Subcutaneous abdominal adipose tissue (tissue), 5 donors: ENCODE results near the gene RS1.

Experiments used
- H3K27ac ChIP-seq: one replicate; pipeline ENCODE4 v1.7.0; 2013; ENCODE audit warnings: low read depth, mild to moderate bottlenecking, inconsistent platforms, low read length, moderate library complexity
- H3K27me3 ChIP-seq, 5 donors: one replicate each; pipeline ENCODE4 v1.7.0; 2013; ENCODE audit warnings: low read length in 5 of 5, inconsistent platforms in 1 of 5; ENCODE audit not compliant: control insufficient read depth in 5 of 5, insufficient read depth in 4 of 5
- H3K36me3 ChIP-seq, 5 donors: one replicate each; pipeline ENCODE4 v1.7.0; 2013; ENCODE audit warnings: low read length in 5 of 5; ENCODE audit not compliant: control insufficient read depth in 5 of 5, insufficient read depth in 5 of 5
- H3K4me1 ChIP-seq, 5 donors: one replicate each; pipeline ENCODE4 v1.7.0; 2013; ENCODE audit warnings: low read length in 5 of 5, mild to moderate bottlenecking in 3 of 5, moderate library complexity in 1 of 5; ENCODE audit not compliant: control insufficient read depth in 5 of 5, insufficient read depth in 5 of 5
- H3K4me3 ChIP-seq, 5 donors: one replicate each; pipeline ENCODE4 v1.7.0; 2013; ENCODE audit warnings: low read length in 5 of 5, low read depth in 1 of 5
- H3K9ac ChIP-seq, 5 donors: one replicate each; pipeline ENCODE4 v1.7.0; 2013; ENCODE audit warnings: low read length in 5 of 5, mild to moderate bottlenecking in 4 of 5, moderate library complexity in 3 of 5
- H3K9me3 ChIP-seq, 5 donors: one replicate each; pipeline ENCODE4 v1.7.0; 2013; ENCODE audit warnings: low read length in 5 of 5; ENCODE audit not compliant: control insufficient read depth in 5 of 5
- donor health status: healthy.
- donor health status: healthy.
- donor health status: healthy.
- donor health status: healthy.
- donor health status: healthy.

The RS1 gene

GRCh38 chrX:18616688-18617406, 55.1 kb downstream of the RS1 start:
- Histone ChIP-seq H3K9me3 (no peaks in the 10 kb centered on the region), H3K4me1 (no peaks in the 10 kb centered on the region), H3K36me3 (no peaks in the 10 kb centered on the region), H3K9ac (no peak overlapping the region), H3K4me3 (no peak overlapping the region), H3K27me3 (peaks cover 0 to 4% (median 0%) of the 10 kb centered on the region in 5 donors), H3K27ac (no peak overlapping the region)

DNA sequence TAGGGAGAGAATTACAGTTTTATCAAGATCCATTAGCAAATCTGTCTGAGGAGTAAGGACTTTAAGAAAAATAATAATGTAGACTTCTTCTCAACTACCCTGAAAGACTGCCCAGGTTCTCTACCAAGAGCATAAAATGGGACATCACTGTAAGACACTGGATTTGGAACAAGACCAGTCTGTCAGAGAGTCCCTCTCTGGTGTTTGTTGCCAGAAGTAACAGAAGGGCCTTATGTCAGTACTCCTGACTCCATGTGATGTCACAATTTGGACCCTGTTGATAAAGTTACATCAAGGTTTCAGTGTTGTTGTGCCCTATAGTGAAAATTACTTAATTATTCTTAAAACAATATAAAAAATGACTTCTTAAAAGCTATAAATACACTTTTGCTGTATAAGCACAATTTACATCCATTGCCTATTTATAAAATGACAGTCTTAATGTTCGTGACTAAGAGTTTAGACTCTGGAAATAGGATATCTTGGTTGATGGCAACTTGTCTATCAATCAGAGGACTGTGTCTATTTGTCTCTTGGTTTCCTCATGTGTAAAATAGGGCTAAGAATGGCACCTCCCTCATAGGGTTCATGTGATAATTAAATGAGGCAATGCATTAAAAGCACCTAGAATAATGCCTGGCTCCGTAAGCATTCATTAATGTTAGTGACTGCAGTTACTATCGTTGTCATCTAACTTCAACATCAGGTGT, 57.8 kb downstream of the RS1 start:
- H3K4me1 ChIP-seq: no peaks in the 10 kb centered on the region
- H3K27me3 ChIP-seq: peaks cover 0 to 2% (median 0%) of the 10 kb centered on the region in 5 donors
- H3K9ac ChIP-seq: no peak overlapping the region

GRCh38 chrX:18607966-18608365, 63.9 kb downstream of the RS1 start:
- H3K36me3 ChIP-seq: peaks cover 0 to 18% (median 16%) of the 10 kb centered on the region in 5 donors
- H3K27ac ChIP-seq: no peak overlapping the region
- H3K9me3 ChIP-seq: no peaks in the 10 kb centered on the region
- H3K27me3 ChIP-seq: no peaks in the 10 kb centered on the region
- no peaks in the 10 kb centered on the region for H3K4me1 ChIP-seq
- H3K9ac ChIP-seq: no peak overlapping the region
- no peak overlapping the region for H3K4me3 ChIP-seq

More for the DNA sequence above, 57.8 kb downstream of the RS1 start:
- no peaks in the 10 kb centered on the region for H3K9me3 ChIP-seq
- no peak overlapping the region for H3K27ac ChIP-seq
- H3K4me3 ChIP-seq: no peak overlapping the region
- H3K36me3 ChIP-seq: peaks cover 0 to 8% (median 7%) of the 10 kb centered on the region in 5 donors

DNA sequence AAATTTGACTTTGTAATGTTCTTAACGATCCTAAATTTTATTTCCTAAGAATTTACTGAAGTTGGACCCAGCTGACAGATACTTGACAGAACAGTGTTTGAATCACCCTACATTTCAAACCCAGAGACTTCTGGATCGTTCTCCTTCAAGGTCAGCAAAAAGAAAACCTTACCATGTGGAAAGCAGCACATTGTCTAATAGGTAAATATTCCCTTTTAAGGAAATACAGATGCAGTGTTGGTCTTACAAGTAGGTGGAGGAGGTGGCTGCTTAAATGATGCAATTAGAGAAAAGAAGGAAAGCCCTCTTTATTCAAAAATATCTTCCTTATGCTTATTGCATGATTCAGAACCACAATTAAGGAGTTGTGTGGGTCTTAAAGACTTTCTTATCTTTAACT, 73.5 kb downstream of the RS1 start:
- H3K27ac ChIP-seq: no peak overlapping the region
- peaks cover 0 to 8% (median 0%) of the 10 kb centered on the region in 5 donors for H3K27me3 ChIP-seq
- H3K4me1 ChIP-seq: peaks cover 0 to 4% (median 0%) of the 10 kb centered on the region in 5 donors
- H3K9ac ChIP-seq: no peak overlapping the region
- H3K4me3 ChIP-seq: no peak overlapping the region
- H3K36me3 ChIP-seq: peaks cover 0 to 7% (median 3%) of the 10 kb centered on the region in 5 donors
- no peaks in the 10 kb centered on the region for H3K9me3 ChIP-seq

- Histone ChIP-seq H3K4me3 (no peak overlapping the region), H3K9ac (no peak overlapping the region), H3K9me3 (no peaks in the 10 kb centered on the region), H3K27ac (no peak overlapping the region), H3K36me3 (peaks cover 0 to 6% (median 3%) of the 10 kb centered on the region in 5 donors), H3K4me1 (peaks cover 0 to 4% (median 0%) of the 10 kb centered on the region in 5 donors), H3K27me3 (peaks cover 0 to 3% (median 0%) of the 10 kb centered on the region in 5 donors)
These were observed 75.8 kb downstream of the RS1 start for GRCh38 chrX:18596096-18596495.

DNA sequence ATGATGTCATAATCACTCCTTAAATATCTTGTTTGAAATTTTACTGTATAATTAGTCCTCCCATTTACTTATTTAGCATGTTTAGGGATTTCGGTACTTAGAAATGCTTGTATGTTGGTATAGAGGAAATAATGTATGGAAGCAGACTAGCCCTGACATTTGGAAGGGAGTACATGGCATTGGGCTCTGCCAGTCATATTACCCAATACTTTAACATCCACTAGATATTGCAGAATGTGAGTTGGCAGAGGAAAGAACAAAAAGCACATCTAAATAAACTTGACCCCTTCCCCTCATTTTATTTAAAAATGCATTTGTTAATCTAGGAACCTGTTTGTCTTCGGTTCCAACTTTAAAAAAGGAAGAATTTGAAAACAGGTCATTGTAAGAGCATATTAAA, 77.8 kb downstream of the RS1 start:
- Histone ChIP-seq H3K4me1 (peaks cover 0 to 4% (median 0%) of the 10 kb centered on the region in 5 donors), H3K4me3 (no peak overlapping the region), H3K27me3 (no peaks in the 10 kb centered on the region), H3K27ac (no peak overlapping the region), H3K9ac (no peak overlapping the region), H3K36me3 (peaks cover 0 to 5% (median 0%) of the 10 kb centered on the region in 5 donors), H3K9me3 (no peaks in the 10 kb centered on the region)

- no peak overlapping the region for H3K27ac ChIP-seq
- H3K9ac ChIP-seq: no peak overlapping the region
These were observed 80.1 kb downstream of the RS1 start for GRCh38 chrX:18591834-18592233.

More at GRCh38 chrX:18591834-18592233, 80.1 kb downstream of the RS1 start:
- Histone ChIP-seq H3K4me3 (no peak overlapping the region), H3K9me3 (no peaks in the 10 kb centered on the region), H3K4me1 (peaks cover 0 to 4% (median 0%) of the 10 kb centered on the region in 5 donors), H3K36me3 (peaks cover 0 to 2% (median 0%) of the 10 kb centered on the region in 5 donors), H3K27me3 (no peaks in the 10 kb centered on the region)
